LHCN-M2 (cell line): Measurements from ENCODE around the gene GALNT7. TPM values are rescaled to one million over a fixed set of nuclear protein-coding genes. Genes with fewer than 3 reads are reported as not detected.

ENCODE experiments used
- DNase-seq: peaks from one replicate; pipeline ENCODE4 v3.0.0-alpha.2; 2012; ENCODE audit warnings: low read depth
- total RNA-seq: library from RNA; depleted of rRNA; stranded (reverse); fragments of >200 nt; gene quantifications from 2 replicates; pipeline ENCODE4 v1.2.3, GENCODE V29; 2014

The GALNT7 gene
- total RNA-seq, 1 experiment from 2014 or later: 119 TPM

- DNase-seq: no peak
Measured at GRCh38 chr4:173294444-173294843, 125.8 kb downstream of the GALNT7 start.

DNA sequence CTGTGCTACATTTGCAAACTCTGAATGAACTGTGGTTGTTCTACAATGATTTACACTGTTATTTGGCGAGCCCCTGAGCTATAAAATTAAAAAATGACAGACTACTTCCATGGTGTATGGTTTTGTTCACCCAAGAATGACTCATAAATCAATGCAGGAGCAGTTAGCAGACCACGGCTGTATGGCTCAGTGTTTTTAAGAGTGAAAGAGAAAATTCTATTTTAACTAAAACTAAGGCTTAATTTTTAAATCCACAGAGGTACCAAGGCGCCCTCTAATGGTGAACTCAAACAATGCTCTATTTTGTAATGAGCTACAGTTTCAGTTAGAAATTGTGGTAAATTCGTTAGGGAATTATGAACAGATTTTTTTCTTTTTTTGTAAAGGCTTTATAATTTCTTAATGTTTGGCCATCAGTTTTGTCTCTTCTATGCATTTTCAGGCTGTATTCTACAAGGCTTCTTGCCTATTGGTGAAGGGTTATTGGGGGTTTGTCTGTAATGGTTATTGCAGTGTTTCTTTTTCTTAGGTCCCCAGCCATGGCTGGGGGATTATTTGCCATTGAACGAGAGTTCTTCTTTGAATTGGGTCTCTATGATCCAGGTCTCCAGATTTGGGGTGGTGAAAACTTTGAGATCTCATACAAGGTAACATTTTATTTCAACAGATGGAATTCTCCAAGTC is 133.0 kb downstream of the GALNT7 start:
- DNase-seq: peak; percentile 69

GRCh38 chr4:173307778-173308177 is 139.2 kb downstream of the GALNT7 start:
- DNase-seq: no peak

GRCh38 chr4:173311368-173311767 is 142.8 kb downstream of the GALNT7 start:
- DNase-seq: no peak

GRCh38 chr4:173314715-173315114 is 146.1 kb downstream of the GALNT7 start:
- DNase-seq: no peak

- no peak for DNase-seq
Measured at GRCh38 chr4:173316060-173316459, 147.4 kb downstream of the GALNT7 start.

- no peak for DNase-seq
Measured at GRCh38 chr4:173317004-173317403, 148.4 kb downstream of the GALNT7 start.

DNA sequence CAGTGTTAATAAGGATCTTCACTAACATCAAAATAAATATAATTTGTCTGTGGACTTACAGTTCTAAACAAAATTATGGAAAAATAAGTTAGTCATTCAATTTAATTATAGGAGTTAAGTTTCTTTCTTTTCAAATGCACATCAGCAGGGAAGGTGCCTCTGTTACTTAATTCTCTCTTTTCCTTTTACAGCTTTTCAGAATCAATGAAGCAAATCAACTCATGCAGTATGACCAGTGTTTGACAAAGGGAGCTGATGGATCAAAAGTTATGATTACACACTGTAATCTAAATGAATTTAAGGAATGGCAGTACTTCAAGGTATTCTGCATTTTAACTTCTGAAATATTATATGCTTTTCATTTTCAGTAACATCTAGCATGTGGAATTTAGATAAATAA is 149.6 kb downstream of the GALNT7 start:
- DNase-seq: no peak

DNA sequence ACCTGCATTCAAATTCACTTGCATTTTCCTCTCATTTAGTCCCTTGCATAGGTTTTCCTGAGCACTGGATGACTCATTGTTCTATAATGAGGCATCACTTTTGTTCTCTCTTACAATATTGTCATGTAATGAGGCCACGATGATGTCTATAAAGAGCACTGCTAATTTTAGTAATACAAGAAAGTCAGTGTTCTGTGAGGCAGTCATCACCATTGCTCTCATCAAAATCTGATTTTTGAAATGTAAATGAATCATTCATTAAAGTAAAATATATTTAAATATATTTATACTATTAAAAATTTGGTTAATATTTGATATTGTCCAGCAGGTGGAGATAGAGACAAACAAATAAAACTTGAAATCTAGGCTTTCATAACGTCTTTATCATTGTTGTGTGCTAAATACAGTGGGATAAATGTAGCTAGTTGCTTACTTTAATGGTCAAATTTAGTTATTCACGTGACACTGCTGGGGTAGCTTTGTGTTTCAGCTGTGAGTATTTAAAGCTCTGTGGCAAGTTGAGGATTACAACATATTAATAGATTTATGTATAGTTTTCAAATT is 150.1 kb downstream of the GALNT7 start:
- peak; percentile 69 for DNase-seq

DNA sequence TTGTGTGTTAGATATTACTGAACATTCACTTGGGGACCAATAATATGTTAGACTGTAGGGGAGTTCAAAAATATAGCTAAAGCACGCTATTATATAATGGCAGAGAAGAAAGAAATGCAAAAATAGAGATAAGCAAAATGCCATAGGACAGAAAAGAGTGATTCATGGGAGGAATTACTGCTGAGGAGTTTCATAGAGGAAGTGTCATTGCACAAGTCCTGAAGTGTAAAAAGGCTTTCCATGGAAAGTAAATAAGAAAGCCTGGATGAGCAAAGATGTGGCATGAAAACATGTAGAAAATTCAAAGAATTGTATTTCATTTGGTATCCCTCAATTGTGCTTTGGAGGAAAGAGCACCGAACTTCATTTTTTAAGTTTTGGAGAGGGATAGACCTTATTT is 151.1 kb downstream of the GALNT7 start:
- no peak for DNase-seq

- no peak for DNase-seq
Measured at GRCh38 chr4:173325007-173325736, 156.6 kb downstream of the GALNT7 start.

DNA sequence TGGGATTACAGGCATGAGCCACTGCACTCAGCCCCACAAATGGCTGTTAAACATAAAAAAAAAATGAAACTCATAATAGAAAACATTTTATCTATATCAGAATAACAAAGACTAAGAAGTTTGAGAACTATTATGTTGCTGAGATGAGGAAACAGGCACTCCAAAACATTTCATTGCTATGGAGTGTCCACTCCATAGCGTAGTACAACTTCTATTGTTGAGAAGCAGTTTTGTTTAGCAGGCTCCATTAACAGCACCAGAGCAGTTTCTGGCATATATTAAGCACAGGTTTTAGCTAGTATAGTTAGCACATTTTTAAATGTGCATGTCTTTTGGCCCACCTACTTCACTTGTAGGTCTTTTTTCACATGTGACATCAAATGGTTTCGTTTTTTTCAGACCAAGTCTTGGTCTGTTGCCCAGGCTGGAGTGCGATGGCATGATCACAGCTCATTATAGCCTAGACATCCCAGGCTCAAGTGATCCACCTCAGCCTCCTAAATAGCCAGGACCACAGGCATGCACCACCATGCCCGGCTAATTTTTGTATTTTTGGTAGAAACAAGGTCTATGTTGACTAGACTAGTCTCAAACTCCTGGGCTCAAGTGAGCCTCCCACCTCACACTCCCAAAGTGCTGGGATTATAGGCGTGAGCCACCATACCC is 159.8 kb downstream of the GALNT7 start:
- no peak for DNase-seq

GRCh38 chr4:173330590-173330989 is 162.0 kb downstream of the GALNT7 start:
- no peak for DNase-seq

DNA sequence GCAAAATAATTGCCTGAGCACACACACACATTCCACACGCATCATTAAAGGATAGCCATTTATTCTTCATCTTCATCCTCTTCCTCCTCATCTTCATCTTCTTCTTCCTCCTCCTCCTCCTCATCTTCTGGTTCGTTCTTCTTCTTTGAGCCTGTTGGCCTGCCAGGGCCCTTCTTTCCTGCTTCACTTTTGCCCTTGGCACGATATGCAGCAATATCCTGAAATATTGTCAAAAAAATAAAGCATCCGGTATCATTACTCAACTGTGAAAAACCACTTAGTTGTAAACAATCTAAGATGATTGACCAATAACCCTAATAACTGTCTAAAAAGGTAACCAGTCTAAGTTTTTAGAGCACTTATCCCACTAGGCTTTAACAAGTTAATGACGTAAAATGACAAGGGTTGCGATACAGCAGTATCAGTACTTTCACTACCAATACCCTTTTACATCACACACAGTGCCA is 163.4 kb downstream of the GALNT7 start:
- peak; percentile 41 for DNase-seq

- no peak for DNase-seq
Measured at GRCh38 chr4:173332963-173333657, 164.5 kb downstream of the GALNT7 start.

DNA sequence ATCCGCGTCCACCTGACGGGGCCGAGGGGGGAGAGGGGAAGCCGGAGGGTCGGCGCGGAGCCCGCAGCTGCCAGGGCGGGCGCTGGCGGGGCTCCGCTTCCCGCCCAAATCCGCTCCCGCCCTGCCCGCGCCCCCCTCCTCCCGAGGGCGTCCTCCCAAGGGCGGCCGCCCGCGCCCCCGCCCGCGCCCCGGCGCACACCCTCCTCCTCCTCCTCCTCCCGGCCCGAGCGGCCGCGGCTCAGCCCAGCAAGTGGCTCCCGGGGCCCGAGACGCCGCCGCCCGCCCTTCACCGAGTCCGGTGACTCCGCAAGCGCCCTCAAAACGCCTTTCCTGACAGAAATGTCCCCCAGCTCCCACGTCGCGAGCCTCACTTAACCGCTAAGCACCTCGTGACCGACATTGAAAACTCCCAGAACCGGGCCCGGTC is 165.1 kb downstream of the GALNT7 start:
- DNase-seq: peak; percentile 37

DNA sequence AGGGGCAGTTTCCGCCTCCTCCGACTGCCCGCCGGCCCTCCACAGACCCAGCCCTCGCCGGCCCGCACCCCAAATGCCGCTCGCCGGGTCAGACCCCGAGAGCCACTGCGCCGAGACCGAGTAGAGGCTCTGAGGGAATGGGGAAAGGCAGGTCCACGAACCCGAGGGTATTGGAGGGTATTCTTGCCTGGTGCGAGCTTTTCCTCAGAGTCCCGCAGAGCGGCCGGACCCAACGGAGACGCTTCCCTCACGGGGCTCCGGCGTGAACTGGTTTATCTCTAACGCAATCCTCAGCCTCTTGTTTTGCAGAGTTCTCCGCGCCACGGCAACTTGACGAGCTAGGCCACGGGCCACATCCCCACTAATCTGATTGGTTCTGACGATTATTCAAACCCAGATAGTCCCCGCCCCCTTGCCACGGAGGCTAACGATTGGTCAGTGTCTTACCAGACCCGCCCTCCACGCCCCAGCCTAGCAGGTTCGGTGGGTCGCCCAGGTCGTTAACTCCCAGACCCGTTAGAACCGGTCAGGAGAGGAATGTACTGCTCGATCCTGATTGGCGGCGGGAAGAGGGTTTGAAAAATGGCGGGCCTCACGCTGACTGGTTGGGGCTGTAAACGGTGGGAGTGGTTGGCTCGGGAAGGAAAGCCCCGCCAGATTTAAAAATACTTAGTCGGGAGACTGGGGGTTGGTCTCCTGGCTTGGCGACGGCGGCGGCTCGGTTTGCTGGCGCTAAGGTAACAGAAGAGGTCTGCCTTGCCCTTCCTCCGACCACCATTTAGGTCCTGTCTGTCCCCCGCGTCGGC is 165.7 kb downstream of the GALNT7 start, which contains the start of gene HMGB2:
HMGB2 (minus strand) TSS at position 274 of the 806 bp plus-strand sequence. CDS start 709 bp downstream, outside the sequence.
- DNase-seq: peak; percentile 100

GRCh38 chr4:173334891-173335752 is 166.5 kb downstream of the GALNT7 start:
- peak; percentile 94 for DNase-seq

- no peak for DNase-seq
Measured at GRCh38 chr4:173337463-173337862, 168.9 kb downstream of the GALNT7 start.
